GM12878 (cell line): ENCODE results near the gene UBAC2. TPM values are rescaled to one million over a fixed set of nuclear protein-coding genes. Genes with fewer than 3 reads are reported as not detected.

Experiments used
- ATF2 ChIP-seq: IDR thresholded peaks from 2 replicates; pipeline ENCODE4 v1.6.1; 2012; ENCODE audit warnings: low read length, inconsistent platforms
- BACH1 ChIP-seq: fragments of 450-650 bp; IDR thresholded peaks from 2 replicates; pipeline ENCODE4 v1.6.1; 2017; ENCODE audit warnings: mild to moderate bottlenecking, borderline replicate concordance
- BCL3 ChIP-seq: IDR thresholded peaks from 2 replicates; pipeline ENCODE4 v1.6.1; 2011; ENCODE audit warnings: borderline replicate concordance, low read depth, mild to moderate bottlenecking, moderate library complexity, low read length; ENCODE audit not compliant: insufficient read depth, poor library complexity, severe bottlenecking
- BMI1 ChIP-seq: fragments of 450-650 bp; IDR thresholded peaks from 2 replicates; pipeline ENCODE4 v1.6.1; 2016; ENCODE audit warnings: mild to moderate bottlenecking, moderate library complexity, borderline replicate concordance
- BRCA1 ChIP-seq: IDR thresholded peaks from 2 replicates; pipeline ENCODE4 v1.6.1; 2011; ENCODE audit warnings: low read depth, low read length, improper control_type of control experiment
- CBFB ChIP-seq: IDR thresholded peaks from 2 replicates; pipeline ENCODE4 v1.6.1; 2016; ENCODE audit warnings: antibody characterized with exemption, low read depth
- CHD1 ChIP-seq: IDR thresholded peaks from 2 replicates; pipeline ENCODE4 v1.6.1; 2012; ENCODE audit warnings: low read depth, low read length, improper control_type of control experiment
- CHD4 ChIP-seq: fragments of 200-600 bp; sonication (generic); IDR thresholded peaks from 2 replicates; pipeline ENCODE4 v1.6.1; 2016; ENCODE audit warnings: mild to moderate bottlenecking
- CREM ChIP-seq: IDR thresholded peaks from 2 replicates; pipeline ENCODE4 v1.6.1; 2014; ENCODE audit warnings: antibody characterized with exemption, low read depth
- FOXM1 ChIP-seq: IDR thresholded peaks from 2 replicates; pipeline ENCODE4 v1.6.1; 2012; ENCODE audit warnings: low read depth, mild to moderate bottlenecking, inconsistent platforms, low read length, moderate library complexity
- IKZF1 ChIP-seq: fragments of 450-650 bp; conservative IDR thresholded peaks from 2 replicates; pipeline ENCODE4 v1.6.1; 2017; ENCODE audit warnings: antibody characterized with exemption, mild to moderate bottlenecking
- JUNB ChIP-seq: IDR thresholded peaks from 2 replicates; pipeline ENCODE4 v1.6.1; 2016; ENCODE audit warnings: antibody characterized with exemption, mild to moderate bottlenecking
- MEF2A ChIP-seq: IDR thresholded peaks from 2 replicates; pipeline ENCODE4 v1.6.1; 2011; ENCODE audit warnings: low read depth, mild to moderate bottlenecking, low read length, moderate library complexity; ENCODE audit not compliant: insufficient read depth
- NFIC ChIP-seq: IDR thresholded peaks from 2 replicates; pipeline ENCODE4 v1.6.1; 2012; ENCODE audit warnings: low read depth, mild to moderate bottlenecking, inconsistent platforms, low read length, moderate library complexity
- NR2F1 ChIP-seq: fragments of 450-650 bp; conservative IDR thresholded peaks from 2 replicates; pipeline ENCODE4 v1.6.1; 2017; ENCODE audit warnings: mild to moderate bottlenecking
- NRF1 ChIP-seq: conservative IDR thresholded peaks from 2 replicates; pipeline ENCODE4 v1.6.1; 2011; ENCODE audit warnings: mild to moderate bottlenecking, low read depth, low read length, improper control_type of control experiment
- RB1 ChIP-seq: fragments of 450-650 bp; formaldehyde crosslinking; IDR thresholded peaks from 2 replicates; pipeline ENCODE4 v1.6.1; 2017; ENCODE audit warnings: mild to moderate bottlenecking, borderline replicate concordance
- RELA ChIP-seq: fragments of 450-650 bp; IDR thresholded peaks from 2 replicates; pipeline ENCODE4 v1.8.0; 2014; ENCODE audit warnings: borderline replicate concordance; ENCODE audit not compliant: partially characterized antibody
- STAT1 ChIP-seq: fragments of 450-650 bp; conservative IDR thresholded peaks from 2 replicates; pipeline ENCODE4 v1.6.1; 2014; ENCODE audit warnings: antibody characterized with exemption, mild to moderate bottlenecking
- SUZ12 ChIP-seq: fragments of 200-600 bp; sonication (generic); IDR thresholded peaks from one replicate; pipeline ENCODE4 v1.6.1; 2018; ENCODE audit warnings: antibody characterized with exemption, mild to moderate bottlenecking; ENCODE audit not compliant: unreplicated experiment
- TCF7 ChIP-seq: IDR thresholded peaks from 2 replicates; pipeline ENCODE4 v1.6.1; 2014; ENCODE audit warnings: antibody characterized with exemption, borderline replicate concordance
- polyA plus RNA-seq, 11 experiments: library from polyadenylated mRNA; depleted of rRNA in 4 of 11; unstranded in 6 of 11; stranded (reverse) in 5 of 11; fragments of >200 nt; fragmentation: Nextera tagmentation in 4 of 11; fragmentation: Illumina TruSeq in 1 of 11; extraction: Ambion mirVana in 4 of 11; extraction: Trizol in 1 of 11; gene quantifications; 1 replicate in 1 of 11; 2 replicates in 10 of 11; pipeline versions ENCODE4 v1.2.1 to v1.2.3, GENCODE V29; 2011 to 2016; ENCODE audit warnings: inconsistent platforms in 2 of 11, missing spikeins in 2 of 11, low read depth in 1 of 11
- total RNA-seq, 4 experiments: library from RNA; depleted of rRNA in 3 of 4; stranded (reverse); fragments of >200 nt in 3 of 4; fragmentation: Illumina TruSeq in 1 of 4; extraction: Trizol in 1 of 4; gene quantifications; 2 replicates each; pipeline versions ENCODE4 v1.2.1 to v1.2.3, GENCODE V29; 2013 to 2021
- TF ChIP-seq, protein P1 (sequence below): fragments of 450-650 bp; formaldehyde crosslinking; IDR thresholded peaks from 2 replicates; pipeline ENCODE4 v1.4.0; 2022; ENCODE audit warnings: mild to moderate bottlenecking, moderate library complexity
- TF ChIP-seq, protein P2 (sequence below): fragments of 450-650 bp; IDR thresholded peaks from 2 replicates; pipeline ENCODE4 v1.6.1; 2017; ENCODE audit warnings: mild to moderate bottlenecking, moderate library complexity

Gene UBAC2
- total and polyA plus RNA-seq, 10 of the 15 experiments (the other 5 are each of a cell fraction or from before 2014, with no cell fraction given): 3.0 to 54.6 (median 17.4) TPM

GRCh38 chr13:99296398-99296797, 95.7 kb downstream of the UBAC2 start (continued):
- TF ChIP-seq, protein P1, sequence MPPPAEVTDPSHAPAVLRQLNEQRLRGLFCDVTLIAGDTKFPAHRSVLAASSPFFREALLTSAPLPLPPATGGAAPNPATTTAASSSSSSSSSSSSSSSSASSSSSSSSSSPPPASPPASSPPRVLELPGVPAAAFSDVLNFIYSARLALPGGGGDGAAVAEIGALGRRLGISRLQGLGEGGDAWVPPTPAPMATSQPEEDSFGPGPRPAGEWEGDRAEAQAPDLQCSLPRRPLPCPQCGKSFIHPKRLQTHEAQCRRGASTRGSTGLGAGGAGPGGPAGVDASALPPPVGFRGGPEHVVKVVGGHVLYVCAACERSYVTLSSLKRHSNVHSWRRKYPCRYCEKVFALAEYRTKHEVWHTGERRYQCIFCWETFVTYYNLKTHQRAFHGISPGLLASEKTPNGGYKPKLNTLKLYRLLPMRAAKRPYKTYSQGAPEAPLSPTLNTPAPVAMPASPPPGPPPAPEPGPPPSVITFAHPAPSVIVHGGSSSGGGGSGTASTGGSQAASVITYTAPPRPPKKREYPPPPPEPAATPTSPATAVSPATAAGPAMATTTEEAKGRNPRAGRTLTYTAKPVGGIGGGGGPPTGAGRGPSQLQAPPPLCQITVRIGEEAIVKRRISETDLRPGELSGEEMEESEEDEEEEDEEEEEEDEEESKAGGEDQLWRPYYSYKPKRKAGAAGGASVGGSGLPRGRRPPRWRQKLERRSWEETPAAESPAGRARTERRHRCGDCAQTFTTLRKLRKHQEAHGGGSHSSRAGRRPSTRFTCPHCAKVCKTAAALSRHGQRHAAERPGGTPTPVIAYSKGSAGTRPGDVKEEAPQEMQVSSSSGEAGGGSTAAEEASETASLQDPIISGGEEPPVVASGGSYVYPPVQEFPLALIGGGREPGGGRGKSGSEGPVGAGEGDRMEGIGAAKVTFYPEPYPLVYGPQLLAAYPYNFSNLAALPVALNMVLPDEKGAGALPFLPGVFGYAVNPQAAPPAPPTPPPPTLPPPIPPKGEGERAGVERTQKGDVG (CRISPR knock-in tag): no peak
- TF ChIP-seq CHD1: no peak
- TF ChIP-seq TCF7: 0 out of 2 replicates have a peak, but pooled peaks have one; percentile 33
- TF ChIP-seq IKZF1: no peak
- peak; percentile 63 for TF ChIP-seq BCL3
- TF ChIP-seq CHD4: no peak
- no peak for TF ChIP-seq NRF1
- peak; percentile 85 for TF ChIP-seq ATF2
- TF ChIP-seq, protein P2, sequence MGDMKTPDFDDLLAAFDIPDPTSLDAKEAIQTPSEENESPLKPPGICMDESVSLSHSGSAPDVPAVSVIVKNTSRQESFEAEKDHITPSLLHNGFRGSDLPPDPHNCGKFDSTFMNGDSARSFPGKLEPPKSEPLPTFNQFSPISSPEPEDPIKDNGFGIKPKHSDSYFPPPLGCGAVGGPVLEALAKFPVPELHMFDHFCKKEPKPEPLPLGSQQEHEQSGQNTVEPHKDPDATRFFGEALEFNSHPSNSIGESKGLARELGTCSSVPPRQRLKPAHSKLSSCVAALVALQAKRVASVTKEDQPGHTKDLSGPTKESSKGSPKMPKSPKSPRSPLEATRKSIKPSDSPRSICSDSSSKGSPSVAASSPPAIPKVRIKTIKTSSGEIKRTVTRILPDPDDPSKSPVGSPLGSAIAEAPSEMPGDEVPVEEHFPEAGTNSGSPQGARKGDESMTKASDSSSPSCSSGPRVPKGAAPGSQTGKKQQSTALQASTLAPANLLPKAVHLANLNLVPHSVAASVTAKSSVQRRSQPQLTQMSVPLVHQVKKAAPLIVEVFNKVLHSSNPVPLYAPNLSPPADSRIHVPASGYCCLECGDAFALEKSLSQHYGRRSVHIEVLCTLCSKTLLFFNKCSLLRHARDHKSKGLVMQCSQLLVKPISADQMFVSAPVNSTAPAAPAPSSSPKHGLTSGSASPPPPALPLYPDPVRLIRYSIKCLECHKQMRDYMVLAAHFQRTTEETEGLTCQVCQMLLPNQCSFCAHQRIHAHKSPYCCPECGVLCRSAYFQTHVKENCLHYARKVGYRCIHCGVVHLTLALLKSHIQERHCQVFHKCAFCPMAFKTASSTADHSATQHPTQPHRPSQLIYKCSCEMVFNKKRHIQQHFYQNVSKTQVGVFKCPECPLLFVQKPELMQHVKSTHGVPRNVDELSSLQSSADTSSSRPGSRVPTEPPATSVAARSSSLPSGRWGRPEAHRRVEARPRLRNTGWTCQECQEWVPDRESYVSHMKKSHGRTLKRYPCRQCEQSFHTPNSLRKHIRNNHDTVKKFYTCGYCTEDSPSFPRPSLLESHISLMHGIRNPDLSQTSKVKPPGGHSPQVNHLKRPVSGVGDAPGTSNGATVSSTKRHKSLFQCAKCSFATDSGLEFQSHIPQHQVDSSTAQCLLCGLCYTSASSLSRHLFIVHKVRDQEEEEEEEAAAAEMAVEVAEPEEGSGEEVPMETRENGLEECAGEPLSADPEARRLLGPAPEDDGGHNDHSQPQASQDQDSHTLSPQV: no peak
- TF ChIP-seq MEF2A: no peak
- no peak; the same call in none of the 2 replicates for TF ChIP-seq CBFB
- no peak for TF ChIP-seq BACH1
- TF ChIP-seq SUZ12: no peak
- TF ChIP-seq STAT1: no peak
- peak; percentile 92 for TF ChIP-seq NFIC
- no peak for TF ChIP-seq RELA
- peak; percentile 76 for TF ChIP-seq FOXM1
- peak; percentile 49; the same call in 1 of the 2 replicates for TF ChIP-seq CREM
- no peak for TF ChIP-seq NR2F1
- no peak for TF ChIP-seq RB1
- TF ChIP-seq BRCA1: no peak
- TF ChIP-seq BMI1: no peak
- TF ChIP-seq JUNB: no peak; the same call in none of the 2 replicates
